OCI-LY7 (cell line): ENCODE data around the gene KDM6A.

Source experiments
- EZH2phosphoT487 ChIP-seq: fragments of 200-600 bp; sonication (generic); IDR thresholded peaks from 2 replicates; pipeline ENCODE4 v1.6.1; 2018; ENCODE audit warnings: low read depth, borderline replicate concordance, mild to moderate bottlenecking, mixed run types, antibody characterized with exemption, low read length, moderate library complexity, mixed read lengths
- TF ChIP-seq, protein P1 (sequence below): fragments of 200-600 bp; sonication (generic); conservative IDR thresholded peaks from 2 replicates; pipeline ENCODE4 v1.5.1; 2014; ENCODE audit warnings: mild to moderate bottlenecking, antibody characterized with exemption, low read length, moderate library complexity, mixed read lengths

DNA sequence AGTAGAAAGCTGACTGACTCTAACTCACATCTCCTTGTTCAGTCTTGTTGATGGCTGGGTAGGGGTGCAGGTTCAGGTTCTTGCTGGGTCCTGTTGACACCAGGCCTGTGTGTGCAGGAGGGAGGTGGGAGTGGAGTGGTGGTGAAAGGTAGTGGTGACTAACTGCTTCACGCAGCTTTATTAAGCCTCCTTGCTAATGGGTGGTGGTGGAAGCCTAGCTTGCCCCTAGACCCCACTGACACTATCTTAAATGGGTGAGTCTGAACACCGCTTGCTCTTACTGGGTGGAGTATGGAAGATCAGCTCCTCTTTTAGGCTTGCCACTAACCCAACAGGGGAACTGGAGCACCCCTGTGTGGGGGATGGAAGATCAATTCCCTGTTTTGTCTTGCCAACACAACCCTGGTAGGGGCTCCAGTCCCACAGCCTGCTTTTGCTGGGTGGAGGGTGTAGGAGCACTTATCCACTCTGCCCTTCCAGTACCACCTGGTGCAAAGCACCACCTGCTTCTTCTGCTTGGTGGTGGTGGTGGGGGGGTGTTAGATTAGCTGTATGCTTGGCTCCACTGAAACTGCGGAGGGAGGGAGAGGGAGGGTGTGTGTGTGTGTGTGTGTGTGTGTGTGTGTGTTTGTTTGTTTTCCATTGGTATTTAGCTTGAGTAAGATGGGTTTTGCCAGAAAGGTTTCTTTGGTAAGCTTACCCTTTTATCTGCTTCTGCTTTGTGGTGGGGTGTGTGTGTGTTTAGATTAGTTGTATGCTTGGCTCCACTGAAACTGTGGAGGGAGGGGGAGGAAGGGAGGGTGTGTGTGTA lies 25.6 kb downstream of the KDM6A start:
- TF ChIP-seq, protein P1, sequence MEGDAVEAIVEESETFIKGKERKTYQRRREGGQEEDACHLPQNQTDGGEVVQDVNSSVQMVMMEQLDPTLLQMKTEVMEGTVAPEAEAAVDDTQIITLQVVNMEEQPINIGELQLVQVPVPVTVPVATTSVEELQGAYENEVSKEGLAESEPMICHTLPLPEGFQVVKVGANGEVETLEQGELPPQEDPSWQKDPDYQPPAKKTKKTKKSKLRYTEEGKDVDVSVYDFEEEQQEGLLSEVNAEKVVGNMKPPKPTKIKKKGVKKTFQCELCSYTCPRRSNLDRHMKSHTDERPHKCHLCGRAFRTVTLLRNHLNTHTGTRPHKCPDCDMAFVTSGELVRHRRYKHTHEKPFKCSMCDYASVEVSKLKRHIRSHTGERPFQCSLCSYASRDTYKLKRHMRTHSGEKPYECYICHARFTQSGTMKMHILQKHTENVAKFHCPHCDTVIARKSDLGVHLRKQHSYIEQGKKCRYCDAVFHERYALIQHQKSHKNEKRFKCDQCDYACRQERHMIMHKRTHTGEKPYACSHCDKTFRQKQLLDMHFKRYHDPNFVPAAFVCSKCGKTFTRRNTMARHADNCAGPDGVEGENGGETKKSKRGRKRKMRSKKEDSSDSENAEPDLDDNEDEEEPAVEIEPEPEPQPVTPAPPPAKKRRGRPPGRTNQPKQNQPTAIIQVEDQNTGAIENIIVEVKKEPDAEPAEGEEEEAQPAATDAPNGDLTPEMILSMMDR: no peak
- TF ChIP-seq EZH2phosphoT487: no peak
